K562 (cell line): ENCODE measurements around the gene CELA1. TPM values are rescaled to one million over a fixed set of nuclear protein-coding genes. Genes with fewer than 3 reads are reported as not detected.

Source experiments
- ATAC-seq: fragments of 200-7000 bp; cut with Tn5 transposase; 3 replicates; pipeline ENCODE4 v1.9.1; 2020; ENCODE audit warnings: moderate library complexity
- BruUV-seq: library from RNA; stranded (reverse); fragments of 400-500 nt; replicated peaks from 2 replicates; lab custom pipeline; 2021; lab: Mats Ljungman, UMichigan
- CTCF ChIA-PET: fragments of 300-600 bp; formaldehyde crosslinking; extraction: SDS; loops from one replicate; lab custom pipeline; 2021; ENCODE audit warnings: low intra/inter-chr PET ratio; lab: Yijun Ruan, JAX
- POLR2A ChIA-PET: fragments of 300-600, 350-650 bp; sonication (Branson Sonifier 250); formaldehyde crosslinking; extraction: SDS; loops from one replicate; lab custom pipeline; 2021; ENCODE audit warnings: antibody characterized with exemption, inconsistent platforms; lab: Yijun Ruan, JAX
- DNase-seq, 4 experiments: peaks; one replicate each; pipeline versions ENCODE4 v3.0.0 to v3.0.0-alpha.2; 2011 to 2018; ENCODE audit warnings: low spot score in 3 of 4, mixed read lengths in 3 of 4; ENCODE audit errors: extremely low read depth in 1 of 4
- FAIRE-seq: peaks from 2 replicates; lab custom pipeline; 2011; peaks lifted over from hg19 to GRCh38; lab: Jason Lieb, UNC
- H2AFZ ChIP-seq: 2 replicates; pipeline ENCODE4 v1.6.0; 2011; ENCODE audit warnings: low read depth, low read length, control low read depth, inconsistent platforms
- H3K27ac ChIP-seq: fragments of 200-600 bp; 3 replicates; pipeline ENCODE4 v1.8.0; 2011; ENCODE audit warnings: low read depth, mild to moderate bottlenecking, control low read depth, inconsistent platforms, low read length, moderate library complexity, mixed read lengths; ENCODE audit errors: extremely low read depth
- H3K27me3 ChIP-seq, 2 experiments: fragments of 300-600 bp in 1 of 2; 2 replicates in 1 of 2; 3 replicates in 1 of 2; pipeline versions ENCODE4 v1.6.0 to v1.8.0; 2011; ENCODE audit warnings: inconsistent platforms in 2 of 2, low read length in 2 of 2, mild to moderate bottlenecking in 1 of 2, mixed read lengths in 1 of 2, moderate library complexity in 1 of 2; ENCODE audit not compliant: control insufficient read depth in 2 of 2, insufficient read depth in 2 of 2
- H3K36me3 ChIP-seq: fragments of 300-600 bp; 3 replicates; pipeline ENCODE4 v1.8.0; 2011; ENCODE audit warnings: mild to moderate bottlenecking, low read length, inconsistent platforms; ENCODE audit not compliant: control insufficient read depth, insufficient read depth
- H3K4me1 ChIP-seq, 2 experiments: fragments of 200-600 bp in 1 of 2; replicated peaks in 1 of 2; 2 replicates in 1 of 2; 3 replicates in 1 of 2; pipeline versions ENCODE4 v1.5.1 to v1.8.0; 2011; ENCODE audit warnings: inconsistent platforms in 2 of 2, low read length in 2 of 2, mild to moderate bottlenecking in 1 of 2, mixed read lengths in 1 of 2, moderate library complexity in 1 of 2; ENCODE audit not compliant: control insufficient read depth in 2 of 2, insufficient read depth in 2 of 2
- H3K4me2 ChIP-seq: 2 replicates; pipeline ENCODE4 v1.6.1; 2011; ENCODE audit warnings: low read length, control low read depth, inconsistent platforms, mixed read lengths; ENCODE audit not compliant: insufficient read depth
- H3K4me3 ChIP-seq: fragments of 200-600 bp; sonication (generic), shearing (Covaris generic); 2 replicates; pipeline ENCODE4 v1.5.1; 2016; ENCODE audit warnings: control low read depth, inconsistent platforms
- H3K79me2 ChIP-seq: fragments of 200-600 bp; 3 replicates; pipeline ENCODE4 v1.8.0; 2011; ENCODE audit warnings: low read length, inconsistent platforms; ENCODE audit not compliant: control insufficient read depth, insufficient read depth
- H3K9ac ChIP-seq, 2 experiments: 2 replicates each; pipeline versions ENCODE4 v1.6.0 to v1.6.1; 2011; ENCODE audit warnings: low read depth in 2 of 2, low read length in 2 of 2, control low read depth in 1 of 2, inconsistent platforms in 1 of 2, mild to moderate bottlenecking in 1 of 2, mixed read lengths in 1 of 2; ENCODE audit not compliant: insufficient read depth in 1 of 2
- H3K9me1 ChIP-seq: one replicate; pipeline ENCODE4 v1.6.0; 2011; ENCODE audit warnings: inconsistent platforms, mild to moderate bottlenecking, low read length, moderate library complexity; ENCODE audit not compliant: control insufficient read depth, insufficient read depth
- H3K9me3 ChIP-seq: replicated peaks from 2 replicates; pipeline ENCODE4 v1.5.1; 2011; ENCODE audit warnings: low read depth, low read length, inconsistent platforms; ENCODE audit not compliant: control insufficient read depth, insufficient read depth
- H4K20me1 ChIP-seq: replicated peaks from 2 replicates; pipeline ENCODE4 v1.6.1; 2011; ENCODE audit warnings: low read length, inconsistent platforms, mixed read lengths; ENCODE audit not compliant: control insufficient read depth, insufficient read depth
- E4F1 ChIP-seq: fragments of 250-450 bp; sonication (Bioruptor Pico); IDR thresholded peaks from 2 replicates; pipeline ENCODE4 v1.5.0; 2021; ENCODE audit warnings: mild to moderate bottlenecking, borderline replicate concordance
- NCOA6 ChIP-seq: fragments of 450-650 bp; IDR thresholded peaks from 2 replicates; pipeline ENCODE4 v1.6.1; 2017; ENCODE audit warnings: mild to moderate bottlenecking
- NRF1 ChIP-seq, 2 experiments: fragments of 450-650 bp; IDR thresholded peaks in 1 of 2; conservative IDR thresholded peaks in 1 of 2; 2 replicates each; pipeline ENCODE4 v1.6.1; 2014; ENCODE audit warnings: mild to moderate bottlenecking in 2 of 2
- SP2 ChIP-seq: IDR thresholded peaks from 2 replicates; pipeline ENCODE4 v1.6.1; 2011; ENCODE audit warnings: mild to moderate bottlenecking, low read depth, low read length, moderate library complexity; ENCODE audit not compliant: poor library complexity, severe bottlenecking; ENCODE audit errors: extremely low read depth
- ZNF717 ChIP-seq: fragments of 250-450 bp; sonication (Bioruptor Pico); IDR thresholded peaks from 2 replicates; pipeline ENCODE4 v1.5.0; 2021
- WGBS: fragments of 100-300 bp; shearing (Covaris generic); methylation state at CpG from one replicate; pipeline ENCODE4 v1.1.6; 2016; ENCODE audit warnings: low coverage, mixed read lengths; ENCODE audit not compliant: insufficient coverage; ENCODE audit errors: missing lambda C conversion rate; 5-methylcytosine and 5-hydroxymethylcytosine counted together
- in situ Hi-C: fragments of 300-500 bp; cut with MboI; formaldehyde crosslinking; loops from 4 replicates; pipeline ENCODE4 v1.15.0; 2018; ENCODE audit warnings: inconsistent platforms, mixed read lengths
- intact Hi-C: fragments of 100-400 bp; cut with micrococcal nuclease; formaldehyde crosslinking; loops from 2 replicates; pipeline ENCODE4 v1.14.2; 2022
- polyA plus RNA-seq, 8 experiments: library from polyadenylated mRNA; depleted of rRNA in 4 of 8; stranded (reverse) in 5 of 8; unstranded in 3 of 8; fragments of >200 nt; fragmentation: Nextera tagmentation in 2 of 8; fragmentation: Illumina TruSeq in 1 of 8; extraction: Ambion mirVana in 2 of 8; extraction: Trizol in 1 of 8; gene quantifications; 2 replicates each; pipeline versions ENCODE4 v1.2.1 to v1.2.3, GENCODE V29; 2011 to 2014; ENCODE audit warnings: inconsistent platforms in 1 of 8, missing spikeins in 1 of 8
- total RNA-seq, 7 experiments: library from RNA; depleted of rRNA in 6 of 7; stranded (reverse); fragments of >200 nt in 6 of 7; fragmentation: Illumina TruSeq in 2 of 7; extraction: Trizol in 2 of 7; gene quantifications; 2 replicates each; pipeline versions ENCODE4 v1.2.1 to v1.2.3, GENCODE V29; 2011 to 2021; ENCODE audit warnings: low replicate concordance in 1 of 7

CELA1 gene
- total and polyA plus RNA-seq, 9 of the 15 experiments (the other 6 are each of a cell fraction or from before 2014, with no cell fraction given) = 0.06 to 0.27 (median 0.22) TPM; not detected in 6

GRCh38 chr12:51365276-51365675 lies 18.8 kb upstream of the CELA1 start:
- in situ Hi-C loops = no loop called here
- 76% methylated on average over 9 of the region's 10 CpGs for WGBS

GRCh38 chr12:51364001-51364400 lies 17.5 kb upstream of the CELA1 start:
- no peak overlapping the region for H3K4me3 ChIP-seq
- in situ Hi-C loops (no loop called here), intact Hi-C loops (no loop called here)
- POLR2A ChIA-PET = interaction anchor here (1.7 kb wide), 1 partner anchor 9 kb away, joined by 9 read pairs; no protein-coding TSS in a partner anchor
- ATAC-seq (no peak), DNase-seq (no peak), FAIRE-seq (no peak)
- peaks cover 31 to 32% of the 10 kb centered on the region in 2 experiments for H3K4me1 ChIP-seq
- no peaks in the 10 kb centered on the region for H4K20me1 ChIP-seq
- peak overlapping the region in 1 of 2 experiments; percentile 16; a peak in 1 of 4 replicates for H3K9ac ChIP-seq
- H2AFZ ChIP-seq = no peak overlapping the region
- no peak overlapping the region for H3K27ac ChIP-seq
- no peaks in the 10 kb centered on the region for H3K27me3 ChIP-seq
- CTCF ChIA-PET = no interaction called here
- H3K79me2 ChIP-seq = no peaks in the 10 kb centered on the region
- no peak overlapping the region for H3K4me2 ChIP-seq
- H3K36me3 ChIP-seq = no peaks in the 10 kb centered on the region
- 66% methylated on average over 11 of the region's 11 CpGs for WGBS
- H3K9me1 ChIP-seq = no peaks in the 10 kb centered on the region
- TF ChIP-seq E4F1 (no peak), SP2 (no peak)
- no peaks in the 10 kb centered on the region for H3K9me3 ChIP-seq
- BruUV-seq = no TSS peak

More at GRCh38 chr12:51365276-51365675, 18.8 kb upstream of the CELA1 start:
- ATAC-seq = no peak
- CTCF ChIA-PET = no interaction called here
- no peak for FAIRE-seq
- no peaks in the 10 kb centered on the region for H3K9me3 ChIP-seq
- H3K9me1 ChIP-seq = no peaks in the 10 kb centered on the region
- DNase-seq = no peak
- intact Hi-C loops = no loop called here
- no peaks in the 10 kb centered on the region for H3K79me2 ChIP-seq
- no peak overlapping the region for H3K4me2 ChIP-seq
- H2AFZ ChIP-seq = no peak overlapping the region
- no peak overlapping the region for H3K9ac ChIP-seq
- no peak overlapping the region for H3K4me3 ChIP-seq
- H3K27me3 ChIP-seq = no peaks in the 10 kb centered on the region
- H3K36me3 ChIP-seq = no peaks in the 10 kb centered on the region
- H4K20me1 ChIP-seq = no peaks in the 10 kb centered on the region; the same call in 1 of the 2 replicates
- BruUV-seq = no TSS peak
- peaks cover 37 to 38% of the 10 kb centered on the region in 2 experiments for H3K4me1 ChIP-seq
- POLR2A ChIA-PET = interaction anchor here (1.7 kb wide), 1 partner anchor 10 kb away, joined by 9 read pairs; no protein-coding TSS in a partner anchor
- H3K27ac ChIP-seq = no peak overlapping the region
- TF ChIP-seq NRF1 (conservative IDR thresholded peaks at IDR 0.05 in 1 of 2, IDR thresholded peaks at IDR 0.05 in 1 of 2) (no peak), NCOA6 (no peak), ZNF717 (CRISPR knock-in tag) (no peak)
- TF ChIP-seq, all 486 proteins: peak for 0
